ENCODE data around the gene CCDC97.

GRCh38 chr19:41341669-41342490, 31.9 kb downstream of the CCDC97 start:
- TF ChIP-seq CTCF (IDR thresholded peaks at IDR 0.05) = no peak
- no peak for TF ChIP-seq POLR2A (IDR thresholded peaks at IDR 0.05)
